ENCODE measurements around the gene LHX6. TPM values are rescaled to one million over a fixed set of nuclear protein-coding genes. Genes with fewer than 3 reads are reported as not detected.

The LHX6 gene
- total and polyA plus RNA-seq, 9 of the 15 experiments (the other 6 are each of a cell fraction or from before 2014, with no cell fraction given) = 2.8 to 16.3 (median 7.9) TPM

- intact Hi-C loops (cut with micrococcal nuclease) (no loop called here), in situ Hi-C loops (cut with MboI) (no loop called here)
- POLR2A ChIA-PET = interaction anchor here (0.6 to 0.9 kb wide), 2 partner anchors 23 to 155 kb away, joined by 3 read pairs; partner anchors contain the start of gene PTGS1
- no peak overlapping the region for H3K27ac ChIP-seq (ENCODE audit: extremely low read depth, low read depth, low read length)
- H4K20me1 ChIP-seq (replicated peaks; ENCODE audit: control insufficient read depth, insufficient read depth, low read length) = no peaks in the 10 kb centered on the region
- TF ChIP-seq PTRF (tag; IDR thresholded peaks at IDR 0.05) (no peak), KAT7 (CRISPR knock-in tag; IDR thresholded peaks at IDR 0.05; ENCODE audit: borderline replicate concordance) (no peak), ZNF785 (CRISPR knock-in tag; IDR thresholded peaks at IDR 0.05) (no peak), TRIM28 (IDR thresholded peaks at IDR 0.05) (no peak), ZNF778 (CRISPR knock-in tag; IDR thresholded peaks at IDR 0.05) (no peak), RBM22 (IDR thresholded peaks at IDR 0.05; ENCODE audit: low read depth, low read length, poor library complexity, severe bottlenecking) (no peak), RBM14 (IDR thresholded peaks at IDR 0.05; ENCODE audit: borderline replicate concordance, insufficient read depth, low read depth, low read length) (no peak), PRDM10 (IDR thresholded peaks at IDR 0.05; ENCODE audit: partially characterized antibody) (no peak), ZFP91 (CRISPR knock-in tag; IDR thresholded peaks at IDR 0.05) (no peak), TAF9B (IDR thresholded peaks at IDR 0.05; ENCODE audit: partially characterized antibody) (no peak), ADNP (tag; IDR thresholded peaks at IDR 0.05) (no peak), RBBP5 (IDR thresholded peaks at IDR 0.05; ENCODE audit: borderline replicate concordance, insufficient read depth, low read length, poor library complexity, severe bottlenecking) (no peak), TFE3 (CRISPR knock-in tag; IDR thresholded peaks at IDR 0.05) (no peak), SP2 (IDR thresholded peaks at IDR 0.05; ENCODE audit: extremely low read depth, low read depth, low read length, poor library complexity, severe bottlenecking) (no peak), POLR2AphosphoS2 (IDR thresholded peaks at IDR 0.05; ENCODE audit: low read length) (no peak)
- 100% methylated on average over 1 of the region's 1 CpG for WGBS (ENCODE audit: insufficient coverage, low coverage, missing lambda C conversion rate)
- FAIRE-seq (no peak), DNase-seq (ENCODE audit: extremely low read depth in 1 of 4, low spot score in 3 of 4) (no peak), ATAC-seq (no peak)
- H2AFZ ChIP-seq (ENCODE audit: low read depth, low read length) = no peak overlapping the region
- H3K79me2 ChIP-seq (ENCODE audit: control insufficient read depth, insufficient read depth, low read length) = peaks cover 27% of the 10 kb centered on the region
- no peaks in the 10 kb centered on the region for H3K9me1 ChIP-seq (ENCODE audit: control insufficient read depth, insufficient read depth, low read length)
- H3K4me1 ChIP-seq (replicated peaks in 1 of 2; ENCODE audit: control insufficient read depth in 2 of 2, insufficient read depth in 2 of 2, low read length in 2 of 2) = peaks cover 23 to 37% of the 10 kb centered on the region in 2 experiments; a peak in 4 of 5 replicates
- H3K4me3 ChIP-seq = no peak overlapping the region
- H3K9ac ChIP-seq (ENCODE audit: insufficient read depth in 1 of 2, low read depth in 2 of 2, low read length in 2 of 2) = no peak overlapping the region; a peak in 1 of 4 replicates
- H3K27me3 ChIP-seq (ENCODE audit: control insufficient read depth in 2 of 2, insufficient read depth in 2 of 2, low read length in 2 of 2) = no peaks in the 10 kb centered on the region
- BruUV-seq (replicated peaks) = no TSS peak
- no peak overlapping the region for H3K4me2 ChIP-seq (ENCODE audit: insufficient read depth, low read length)
- H3K36me3 ChIP-seq (ENCODE audit: control insufficient read depth, insufficient read depth, low read length) = peaks cover 14% of the 10 kb centered on the region; the same call in 1 of the 3 replicates
- CTCF ChIA-PET (ENCODE audit: low intra/inter-chr PET ratio) = no interaction called here
- H3K9me3 ChIP-seq (replicated peaks; ENCODE audit: control insufficient read depth, insufficient read depth, low read depth, low read length) = peaks cover 2% of the 10 kb centered on the region; the same call in 1 of the 2 replicates
Measured at GRCh38 chr9:122215663-122216062, 13.1 kb downstream of the LHX6 start.

Measured in K562 (cell line).